Measurements from ENCODE around the gene ABHD17C. TPM values are rescaled to one million over a fixed set of nuclear protein-coding genes. Genes with fewer than 3 reads are reported as not detected.
"Not testable (repeated sequence)": the region's sequence is repeated elsewhere in the genome, so short reads cannot be mapped to it uniquely, and the experiment has no call there.

The ABHD17C gene
- total RNA-seq, 1 donor from 2014 or later = 7.5 TPM

GRCh38 chr15:80752204-80752603 lies 57.1 kb downstream of the ABHD17C start:
- DNase-seq = no peak
- intact Hi-C loops (cut with micrococcal nuclease) = no loop called here
- ATAC-seq = no peak

DNA sequence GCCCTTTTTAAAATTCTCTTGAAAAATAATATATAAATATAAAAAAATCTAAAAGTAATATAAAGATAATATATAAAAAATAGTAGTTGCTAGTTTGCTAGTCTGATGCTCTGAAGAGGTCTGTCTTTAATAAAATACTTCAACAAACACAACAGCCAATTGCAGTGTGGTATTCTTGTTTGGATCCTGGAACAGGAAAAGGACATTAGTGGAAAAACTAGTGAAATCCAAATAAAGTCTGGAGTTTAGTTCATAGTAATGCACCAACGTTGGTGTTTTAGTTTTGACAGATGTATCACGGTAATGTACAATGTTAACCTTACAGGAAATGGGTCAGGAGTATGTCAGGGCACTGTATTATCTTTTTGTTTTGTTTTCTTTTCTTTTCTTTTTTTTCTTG lies 58.1 kb downstream of the ABHD17C start:
- no peak for ATAC-seq
- DNase-seq = no peak
- intact Hi-C loops (cut with micrococcal nuclease) = no loop called here

DNA sequence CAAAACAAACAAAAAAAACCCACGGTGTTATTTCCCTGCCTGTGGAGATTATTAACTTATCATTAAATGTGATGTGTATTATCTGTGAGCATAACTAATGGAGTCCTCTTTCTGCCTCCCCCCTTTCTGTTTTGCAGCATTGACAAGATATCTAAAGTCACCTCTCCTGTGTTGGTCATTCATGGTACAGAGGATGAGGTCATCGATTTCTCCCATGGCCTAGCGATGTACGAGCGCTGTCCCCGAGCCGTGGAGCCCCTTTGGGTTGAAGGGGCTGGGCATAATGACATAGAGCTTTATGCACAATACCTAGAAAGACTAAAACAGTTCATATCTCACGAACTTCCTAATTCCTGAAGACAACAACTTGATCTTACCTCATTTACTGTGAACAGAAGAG lies 58.9 kb downstream of the ABHD17C start:
- ATAC-seq (no peak), DNase-seq (no peak)

GRCh38 chr15:80755885-80756284 lies 60.8 kb downstream of the ABHD17C start:
- DNase-seq (no peak), ATAC-seq (no peak)
- intact Hi-C loops (cut with micrococcal nuclease) = no loop called here

More for the DNA sequence above, 58.9 kb downstream of the ABHD17C start:
- intact Hi-C loops (cut with micrococcal nuclease) = no loop called here

DNA sequence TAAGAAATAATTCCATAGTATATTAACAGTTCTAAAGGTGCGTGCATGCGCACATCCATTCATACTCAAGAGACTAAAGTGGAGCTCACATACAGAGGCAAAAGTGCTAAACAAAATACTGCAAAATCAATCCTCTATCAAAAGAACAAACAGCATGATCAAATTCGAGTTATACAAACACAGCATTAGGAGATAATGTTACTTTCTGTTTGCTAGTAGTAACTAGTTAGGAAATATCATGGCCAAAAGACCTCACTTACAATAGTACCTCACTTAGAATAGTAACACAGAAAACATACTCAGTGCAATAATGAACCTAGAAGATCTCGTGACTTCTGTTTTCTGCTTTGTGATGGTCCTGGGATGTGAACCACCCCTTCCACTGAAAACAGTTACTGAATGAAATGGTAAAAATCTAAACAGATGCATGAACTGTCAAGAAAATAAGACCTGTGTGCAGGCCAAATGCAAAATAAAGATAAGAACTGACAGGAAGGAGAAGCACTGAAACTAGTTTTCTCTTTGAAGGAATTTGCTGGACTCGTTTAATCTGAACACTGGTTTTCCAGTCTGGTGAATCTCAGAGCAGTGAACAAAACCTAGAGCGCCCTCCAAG lies 63.1 kb downstream of the ABHD17C start:
- DNase-seq = no peak
- intact Hi-C loops (cut with micrococcal nuclease) = no loop called here
- no peak for ATAC-seq

GRCh38 chr15:80760960-80761359 lies 65.8 kb downstream of the ABHD17C start:
- no peak for ATAC-seq
- intact Hi-C loops (cut with micrococcal nuclease) = no loop called here
- DNase-seq = no peak

- DNase-seq = no peak
- intact Hi-C loops (cut with micrococcal nuclease) = no loop called here
- ATAC-seq = no peak
Measured at GRCh38 chr15:80761754-80762153, 66.6 kb downstream of the ABHD17C start.

DNA sequence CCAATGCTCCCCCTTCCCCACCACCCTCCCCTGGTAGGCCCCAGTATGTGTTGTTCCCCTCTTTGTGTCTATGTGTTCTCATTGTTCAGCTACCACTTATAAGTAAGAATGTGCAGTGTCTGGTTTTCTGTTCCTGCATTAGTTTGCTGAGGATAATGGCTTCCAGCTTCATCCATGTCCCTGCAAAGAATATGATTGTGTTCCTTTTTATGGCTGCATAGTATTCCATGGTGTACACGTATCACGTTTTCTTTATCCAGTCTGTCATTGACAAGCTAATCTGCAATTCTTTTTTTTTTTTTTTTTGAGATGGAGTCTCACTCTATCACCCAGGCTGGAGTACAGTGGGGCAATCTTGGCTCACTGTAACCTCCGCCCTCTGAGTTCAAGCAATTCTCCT lies 68.1 kb downstream of the ABHD17C start:
- DNase-seq; intact Hi-C loops (cut with micrococcal nuclease); ATAC-seq: not testable (repeated sequence)

- intact Hi-C loops (cut with micrococcal nuclease) = no loop called here
- ATAC-seq (no peak), DNase-seq (no peak)
Measured at GRCh38 chr15:80764535-80764934, 69.4 kb downstream of the ABHD17C start.

DNA sequence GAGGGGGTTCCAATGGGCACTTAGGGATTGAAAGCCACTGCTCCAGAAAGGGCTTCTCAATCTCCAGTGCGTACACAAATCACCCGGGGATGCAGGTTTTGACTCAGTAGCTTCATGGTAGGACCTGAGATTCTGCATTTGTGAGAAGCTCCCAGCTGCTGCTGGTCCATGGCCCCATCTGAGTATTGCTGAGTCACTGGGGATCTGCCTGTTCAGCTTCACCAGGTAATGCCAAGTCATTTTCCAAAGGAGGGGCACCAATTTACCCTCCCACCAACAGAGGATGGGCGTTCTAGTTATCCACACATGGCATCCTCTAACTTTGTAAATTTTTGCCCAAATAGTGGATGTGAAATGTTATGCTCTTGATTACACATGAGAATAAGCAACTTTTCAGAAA lies 71.2 kb downstream of the ABHD17C start:
- intact Hi-C loops (cut with micrococcal nuclease) = no loop called here
- DNase-seq (no peak), ATAC-seq (no peak)

GRCh38 chr15:80768158-80768557 lies 73.0 kb downstream of the ABHD17C start:
- no peak for ATAC-seq
- intact Hi-C loops (cut with micrococcal nuclease) = no loop called here

DNA sequence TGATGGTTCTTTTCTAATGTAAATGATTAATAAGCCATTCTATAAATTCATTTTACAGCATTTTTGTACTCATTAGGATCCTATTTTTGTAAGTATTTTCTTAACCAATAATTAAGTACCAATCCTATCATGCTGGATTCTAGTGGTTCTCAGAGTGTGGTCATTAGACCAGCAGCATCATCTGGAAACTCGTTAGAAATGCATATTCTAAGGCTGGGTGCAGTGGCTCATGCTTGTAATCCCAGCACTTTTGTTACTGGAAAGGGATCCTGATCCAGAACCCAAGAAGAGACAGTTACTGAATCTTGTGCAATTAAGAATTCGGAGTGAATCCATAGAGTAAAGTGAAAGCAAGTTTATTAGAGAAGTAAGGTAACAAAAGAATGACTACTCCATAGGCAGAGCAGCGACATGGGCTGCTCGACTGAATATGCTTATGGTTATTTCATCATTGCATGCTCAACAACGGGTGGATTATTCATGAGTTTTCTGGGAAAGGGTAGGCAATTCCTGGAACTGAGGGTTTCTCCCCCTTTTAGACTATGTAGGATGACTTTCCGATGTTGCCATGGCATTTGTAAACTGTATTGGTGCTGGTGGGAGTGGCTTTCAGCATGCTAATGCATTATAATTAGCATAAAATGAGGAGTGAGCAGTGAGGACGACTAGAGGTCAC lies 74.2 kb downstream of the ABHD17C start:
- ATAC-seq (no peak), DNase-seq (no peak)
- intact Hi-C loops (cut with micrococcal nuclease) = no loop called here

More at GRCh38 chr15:80768158-80768557, 73.0 kb downstream of the ABHD17C start:
- no peak for DNase-seq

DNA sequence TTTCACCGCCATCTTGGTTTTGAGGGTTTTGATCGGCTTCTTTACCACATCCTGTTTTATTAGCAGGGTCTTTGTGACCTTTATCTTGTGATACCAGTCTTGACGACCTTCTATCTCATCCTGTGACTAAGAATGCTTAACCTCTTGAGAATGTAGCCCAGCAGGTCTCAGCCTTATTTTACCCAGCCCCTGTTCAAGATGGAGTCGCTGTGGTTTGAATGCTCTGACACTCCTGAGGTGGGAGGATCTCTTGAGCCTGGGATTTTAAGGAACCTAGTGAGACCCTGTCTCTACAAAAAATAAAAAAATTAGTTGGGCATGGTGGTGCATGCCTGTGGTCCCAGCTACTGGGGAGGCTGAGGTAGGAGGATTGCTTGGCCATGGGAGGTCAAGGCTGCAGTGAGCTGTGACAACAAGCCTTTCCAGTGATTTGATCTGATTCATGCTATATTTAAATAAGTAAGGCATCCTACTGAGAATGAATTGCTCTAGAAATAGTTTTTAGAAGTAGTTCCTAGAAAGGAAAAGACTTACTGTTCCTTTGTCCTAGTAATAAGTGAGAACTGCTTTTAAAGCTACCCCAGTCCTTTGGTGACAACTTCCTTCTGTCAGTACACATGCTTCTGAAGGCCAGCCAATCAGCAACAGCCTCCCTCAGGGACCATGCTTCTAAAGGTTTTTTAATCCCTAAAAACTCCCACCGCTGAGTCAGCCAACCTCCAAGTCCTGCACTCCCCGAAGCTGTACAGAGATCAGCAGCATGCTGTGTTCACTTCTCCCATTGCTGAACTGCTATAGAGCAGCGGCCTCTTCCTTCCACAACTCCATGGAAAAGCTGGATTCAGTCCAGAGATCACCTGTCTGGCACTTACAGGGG lies 75.0 kb downstream of the ABHD17C start:
- DNase-seq = no peak
- ATAC-seq = no peak
- intact Hi-C loops (cut with micrococcal nuclease) = loop anchor here (10.0 kb wide), 2 partner anchors 155 to 205 kb away; no protein-coding TSS in a partner anchor

- DNase-seq = no peak
- intact Hi-C loops (cut with micrococcal nuclease) = loop anchor here (10.0 kb wide), 2 partner anchors 158 to 208 kb away; no protein-coding TSS in a partner anchor
- no peak for ATAC-seq
Measured at GRCh38 chr15:80773122-80773551, 78.0 kb downstream of the ABHD17C start.

DNA sequence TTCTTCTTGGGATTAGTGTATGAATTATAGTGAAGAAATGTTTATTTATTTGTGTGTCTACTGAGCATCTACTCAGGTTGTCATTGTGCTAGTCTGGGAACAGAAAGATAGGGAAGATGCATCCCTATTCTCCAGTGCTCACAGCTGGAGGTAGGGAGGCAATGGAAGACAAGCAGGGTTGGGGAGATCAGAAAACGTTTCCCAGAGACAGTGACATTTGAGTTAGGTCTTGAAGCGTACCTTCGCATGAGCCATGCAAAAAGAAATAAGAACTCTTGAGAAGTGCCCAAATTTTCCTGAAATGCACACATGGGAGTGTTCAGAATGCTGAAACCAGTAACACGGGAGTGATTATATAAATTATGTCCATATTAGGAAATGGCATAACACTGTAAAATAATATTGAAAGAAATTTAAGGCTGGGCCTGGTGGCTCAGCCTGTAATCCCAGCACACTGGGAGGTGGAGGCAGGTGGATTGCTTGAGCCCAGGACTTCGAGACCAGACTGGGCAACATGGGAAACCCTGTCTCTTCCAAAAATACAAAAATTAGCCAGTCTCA lies 78.8 kb downstream of the ABHD17C start:
- DNase-seq (no peak), ATAC-seq (no peak)
- intact Hi-C loops (cut with micrococcal nuclease) = loop anchor here (10.0 kb wide), 2 partner anchors 159 to 209 kb away; no protein-coding TSS in a partner anchor

DNA sequence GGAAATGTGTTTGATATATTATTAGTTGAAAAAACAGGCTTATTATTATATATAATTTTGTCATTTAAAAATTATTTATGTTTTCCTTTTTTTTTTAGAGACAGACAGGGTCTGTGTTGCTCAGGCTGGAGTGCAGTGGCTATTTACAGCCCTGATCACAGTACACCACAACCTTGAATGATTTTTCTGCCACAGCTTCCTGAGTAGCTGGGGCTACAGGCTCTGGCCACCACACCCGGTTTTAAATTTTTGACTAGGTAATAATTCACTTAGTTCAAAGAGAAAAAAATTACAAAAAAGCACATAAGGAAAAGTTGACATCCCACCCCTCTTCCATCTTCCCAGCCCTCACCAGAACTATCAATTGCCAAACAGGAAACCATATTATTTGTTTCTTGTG lies 79.4 kb downstream of the ABHD17C start:
- ATAC-seq (no peak), DNase-seq (no peak)
- intact Hi-C loops (cut with micrococcal nuclease) = loop anchor here (10.0 kb wide), 2 partner anchors 160 to 210 kb away; no protein-coding TSS in a partner anchor

- DNase-seq (no peak), ATAC-seq (no peak)
- intact Hi-C loops (cut with micrococcal nuclease) = loop anchor here (10.0 kb wide), 2 partner anchors 161 to 211 kb away; no protein-coding TSS in a partner anchor
Measured at GRCh38 chr15:80775338-80775737, 80.2 kb downstream of the ABHD17C start.

DNA sequence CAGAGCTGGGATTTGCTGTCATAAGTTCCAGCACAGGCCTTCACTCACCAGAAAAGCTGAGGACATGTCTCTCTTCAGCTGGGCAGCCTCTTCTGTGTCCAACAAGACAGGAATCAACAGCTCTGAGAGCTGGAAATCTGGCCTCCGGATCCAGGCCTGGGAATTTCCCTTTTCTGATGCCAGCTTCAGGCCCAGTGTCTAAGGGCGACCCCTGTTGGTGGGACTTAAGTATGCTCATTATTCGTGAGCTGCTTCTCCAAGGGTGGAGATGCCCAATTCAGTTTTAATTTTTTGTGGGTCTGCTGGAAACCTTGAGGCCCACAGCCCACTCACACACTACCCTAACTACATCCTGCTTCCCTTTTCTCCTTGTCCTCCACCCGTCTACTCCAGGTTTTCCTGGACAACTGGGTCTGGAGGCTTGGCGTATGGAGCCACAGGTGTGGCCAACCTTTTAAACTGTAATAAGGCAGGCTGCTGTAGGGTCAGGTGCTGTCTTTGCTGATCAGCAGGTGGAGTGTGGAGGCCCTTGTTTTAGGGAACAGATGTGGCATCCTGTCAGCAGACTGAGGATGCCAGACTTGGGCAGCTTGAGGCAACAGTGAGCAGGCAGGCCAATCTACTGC lies 81.4 kb downstream of the ABHD17C start:
- intact Hi-C loops (cut with micrococcal nuclease) = loop anchor here (2.0 to 10.0 kb wide), 3 partner anchors 162 to 322 kb away; no protein-coding TSS in a partner anchor
- DNase-seq (peak; percentile 53), ATAC-seq (peak; percentile 50)

DNA sequence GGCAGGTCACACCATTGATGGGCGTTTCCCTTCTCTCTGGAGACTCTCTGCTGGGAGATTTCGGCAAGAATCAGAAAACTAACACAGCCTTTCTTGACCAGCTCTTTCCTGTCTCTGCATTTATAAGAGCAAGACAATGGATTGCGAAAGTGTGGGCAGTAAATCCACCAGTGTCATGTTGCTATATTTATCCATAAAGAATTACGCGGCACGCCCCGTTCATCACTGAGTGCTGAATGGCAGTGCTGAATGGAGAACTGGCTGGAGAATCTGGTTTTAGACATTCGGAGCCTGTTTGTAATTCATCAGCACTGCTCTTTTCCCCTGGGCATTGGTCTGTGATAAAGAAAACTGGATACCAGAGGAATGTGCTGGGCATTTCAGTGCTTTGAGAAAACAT lies 82.0 kb downstream of the ABHD17C start:
- intact Hi-C loops (cut with micrococcal nuclease) = loop anchor here (2.0 to 10.0 kb wide), 3 partner anchors 162 to 322 kb away; no protein-coding TSS in a partner anchor
- peak; percentile 67 for ATAC-seq
- peak; percentile 52 for DNase-seq
